CD4-positive, alpha-beta T cell treated with Interleukin-21 for 1 hour (primary cell): ENCODE results near the gene GPR132.
A peak's percentile ranks its signal among the peaks of the same experiment; 100 is the strongest.
"Not testable (repeated sequence)": the region's sequence is repeated elsewhere in the genome, so short reads cannot be mapped to it uniquely, and the experiment has no call there.

Experiments
- DNase-seq: peaks from one replicate; pipeline ENCODE4 v3.0.0-alpha.2; 2020

Gene GPR132

DNA sequence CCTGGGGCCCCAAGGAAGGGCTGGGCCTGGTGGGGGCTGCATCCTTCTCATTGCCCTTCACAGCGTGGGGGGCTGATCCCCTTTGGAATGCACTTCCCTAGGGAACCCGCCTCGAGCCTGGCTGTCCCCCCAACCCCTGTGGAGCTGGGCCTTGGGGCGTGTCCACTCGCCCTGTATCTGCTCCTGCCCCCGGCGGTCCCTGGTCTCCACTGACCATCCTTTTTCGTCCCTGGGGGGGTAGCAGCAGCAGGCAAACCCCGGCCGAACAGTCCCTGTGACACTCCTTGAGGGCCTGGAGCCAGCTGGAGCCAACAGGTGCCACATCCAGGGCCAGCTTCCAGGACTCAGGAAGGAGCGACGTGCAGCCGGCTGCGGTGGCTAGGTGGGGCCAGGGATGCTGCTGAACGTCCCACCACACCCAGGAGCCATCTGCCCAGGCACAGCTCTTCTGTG lies 9.4 kb upstream of the GPR132 start:
- no peak for DNase-seq

DNA sequence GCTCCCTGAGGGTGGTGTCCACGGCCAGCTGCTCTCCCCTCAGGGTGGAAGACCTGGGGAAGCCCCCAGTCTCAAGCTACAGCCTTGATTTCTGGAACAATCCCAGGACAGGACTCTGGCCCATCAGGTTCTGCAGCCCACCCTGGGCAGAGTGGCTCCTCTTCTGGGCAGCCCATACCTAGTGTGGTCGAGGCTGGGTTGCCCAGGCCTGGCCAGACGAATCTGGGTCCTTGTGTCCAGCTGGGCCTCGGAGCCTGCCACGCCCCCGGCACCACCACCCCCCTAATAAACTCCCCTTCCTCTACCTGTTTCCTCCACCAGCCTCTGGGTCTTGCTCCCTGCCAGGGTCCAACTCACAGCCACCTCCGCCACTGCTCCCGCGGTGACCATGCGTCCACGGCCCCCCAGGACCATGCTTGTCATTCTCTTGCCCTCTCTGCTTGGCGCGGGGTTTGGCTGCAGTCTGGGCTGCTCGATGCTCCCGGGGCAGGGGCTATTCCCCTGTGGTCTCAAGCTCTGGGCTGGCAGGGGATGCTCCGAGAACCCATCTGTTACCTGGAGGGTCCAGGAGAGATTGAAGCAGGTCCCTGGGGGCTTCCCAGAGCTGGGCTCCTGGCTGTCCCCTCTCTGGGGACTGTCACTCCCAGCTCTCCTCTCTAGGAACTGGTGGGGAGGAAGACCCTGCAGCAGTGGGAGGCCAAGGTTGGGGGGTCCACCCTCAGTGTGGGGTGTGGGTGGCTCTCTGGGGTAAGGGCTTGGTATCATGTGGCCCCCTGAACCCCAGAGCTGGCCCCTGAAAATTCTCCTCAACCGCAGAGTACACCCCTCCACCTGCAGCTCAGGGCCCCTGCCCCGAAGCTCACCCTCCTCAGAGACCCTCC lies 8.7 kb upstream of the GPR132 start:
- no peak for DNase-seq

DNA sequence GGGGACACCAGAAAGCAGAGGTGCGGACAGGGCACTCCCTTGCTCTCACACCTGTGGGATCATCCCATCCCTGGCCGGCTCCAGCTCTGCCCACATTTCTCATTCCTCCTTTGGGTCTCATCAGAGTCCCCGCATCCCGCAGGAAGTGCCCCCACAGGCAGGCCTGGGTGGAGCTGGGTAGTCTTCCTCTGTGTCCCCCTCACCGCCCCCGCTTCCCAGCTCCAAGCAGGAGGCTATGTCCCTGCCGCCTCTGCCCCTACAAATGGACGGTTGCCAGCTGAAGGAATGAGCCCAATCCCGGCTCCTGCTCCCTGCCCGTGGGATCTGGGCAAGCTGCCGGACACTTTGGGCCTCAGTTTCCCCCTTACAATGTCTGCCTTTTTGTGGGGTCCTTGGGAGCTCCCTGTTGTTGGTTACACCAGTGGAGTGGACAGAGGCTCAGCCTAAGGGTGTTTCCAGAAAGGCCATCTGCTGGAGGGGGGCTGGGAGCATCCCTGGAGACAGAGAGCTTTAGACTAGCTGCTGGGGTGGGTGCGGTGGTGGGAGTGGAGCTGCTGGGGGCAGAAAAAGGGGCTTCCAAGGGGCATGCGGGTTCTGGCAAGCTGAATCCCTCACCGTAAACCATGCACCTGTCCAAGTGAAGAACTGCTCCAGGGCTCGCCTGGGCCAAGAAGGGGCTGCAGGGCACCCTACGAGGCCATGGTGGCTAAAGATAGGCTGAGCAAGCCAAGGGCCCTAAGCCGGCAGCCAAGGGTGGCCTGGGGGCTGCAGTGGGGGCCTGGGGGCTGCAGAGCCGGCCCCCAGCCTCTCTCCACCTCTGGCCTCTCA lies 7.9 kb upstream of the GPR132 start:
- DNase-seq, result no peak

DNA sequence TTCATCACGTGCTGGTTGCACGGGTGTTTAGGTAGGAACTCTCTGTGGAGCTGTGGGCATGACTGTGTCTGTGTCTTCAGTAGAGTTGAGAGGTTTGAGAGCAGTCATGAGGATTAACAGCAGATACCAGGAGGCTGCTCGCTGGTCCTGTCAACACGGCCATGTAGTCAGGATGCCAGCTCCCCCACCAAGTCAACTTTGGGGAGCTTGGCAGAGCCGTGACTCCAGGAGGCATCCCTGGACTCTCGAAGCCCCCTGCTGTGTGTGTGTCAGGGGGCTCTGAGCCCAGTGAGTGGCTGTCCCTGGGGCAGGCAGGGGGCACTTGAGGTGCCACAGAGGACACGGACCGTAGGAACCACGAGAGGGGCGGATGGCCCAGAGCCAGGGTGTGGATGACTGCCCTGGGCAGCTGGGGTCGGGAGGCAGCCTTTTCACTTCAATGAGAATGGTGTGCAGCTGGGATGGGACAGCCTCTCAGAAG lies 7.2 kb upstream of the GPR132 start:
- no peak for DNase-seq

DNA sequence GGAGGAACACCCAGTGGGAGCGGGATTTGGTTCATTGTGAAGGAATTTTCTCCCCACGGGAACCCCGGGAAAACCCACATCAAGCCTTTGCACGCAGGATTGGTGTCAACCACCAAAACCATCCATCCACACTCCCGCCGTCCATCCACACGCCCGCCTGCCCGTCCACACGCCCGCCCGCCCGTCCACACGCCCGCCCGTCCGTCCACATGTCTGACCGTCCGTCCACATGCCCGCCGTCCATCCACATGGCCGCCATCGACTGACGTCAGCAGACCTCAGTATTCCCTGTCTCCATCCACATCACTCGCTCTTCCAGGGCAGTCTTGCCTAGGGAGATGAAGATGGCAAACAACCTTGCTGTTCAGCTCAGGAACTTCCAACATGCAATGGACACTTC lies 6.7 kb upstream of the GPR132 start:
- DNase-seq, result no peak

DNA sequence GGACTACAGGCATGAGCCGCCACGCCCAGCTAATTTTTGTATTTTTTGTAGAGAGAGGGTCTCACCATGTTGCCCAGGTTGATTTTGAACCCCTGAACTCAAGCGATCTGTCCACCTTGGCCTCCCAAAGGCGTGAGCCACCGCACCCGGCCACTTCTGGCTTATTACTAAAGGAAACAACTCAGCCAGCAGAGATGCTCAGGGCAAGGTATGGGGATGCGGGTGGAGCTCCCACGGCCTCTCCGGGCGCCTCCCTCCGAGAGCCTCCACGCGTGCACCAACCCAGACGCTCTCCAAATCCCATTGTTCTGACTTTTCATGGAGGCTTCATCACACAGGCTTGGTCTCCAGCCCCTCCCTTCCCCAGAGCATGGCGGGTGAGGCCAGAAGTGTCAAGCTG lies 6.1 kb upstream of the GPR132 start:
- DNase-seq, result no peak

DNA sequence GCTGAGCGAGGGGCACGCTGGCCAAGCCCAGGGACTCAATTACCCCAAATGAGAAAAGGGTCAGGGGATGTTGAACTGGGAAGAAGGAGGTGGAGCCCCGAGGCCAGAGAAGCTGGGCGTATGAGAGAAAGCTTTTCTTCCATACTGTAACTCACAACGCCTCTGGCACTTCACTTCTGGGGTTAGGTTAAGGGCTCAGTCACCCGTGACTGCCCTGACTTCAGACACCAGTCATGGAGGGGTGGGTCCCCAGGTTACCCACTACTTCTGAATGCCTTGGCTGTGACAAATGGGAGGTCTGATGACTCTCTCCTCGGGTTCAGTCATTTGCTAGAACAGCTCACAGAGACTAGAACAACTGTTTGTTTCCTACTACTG lies 5.5 kb upstream of the GPR132 start:
- DNase-seq, result no peak

DNA sequence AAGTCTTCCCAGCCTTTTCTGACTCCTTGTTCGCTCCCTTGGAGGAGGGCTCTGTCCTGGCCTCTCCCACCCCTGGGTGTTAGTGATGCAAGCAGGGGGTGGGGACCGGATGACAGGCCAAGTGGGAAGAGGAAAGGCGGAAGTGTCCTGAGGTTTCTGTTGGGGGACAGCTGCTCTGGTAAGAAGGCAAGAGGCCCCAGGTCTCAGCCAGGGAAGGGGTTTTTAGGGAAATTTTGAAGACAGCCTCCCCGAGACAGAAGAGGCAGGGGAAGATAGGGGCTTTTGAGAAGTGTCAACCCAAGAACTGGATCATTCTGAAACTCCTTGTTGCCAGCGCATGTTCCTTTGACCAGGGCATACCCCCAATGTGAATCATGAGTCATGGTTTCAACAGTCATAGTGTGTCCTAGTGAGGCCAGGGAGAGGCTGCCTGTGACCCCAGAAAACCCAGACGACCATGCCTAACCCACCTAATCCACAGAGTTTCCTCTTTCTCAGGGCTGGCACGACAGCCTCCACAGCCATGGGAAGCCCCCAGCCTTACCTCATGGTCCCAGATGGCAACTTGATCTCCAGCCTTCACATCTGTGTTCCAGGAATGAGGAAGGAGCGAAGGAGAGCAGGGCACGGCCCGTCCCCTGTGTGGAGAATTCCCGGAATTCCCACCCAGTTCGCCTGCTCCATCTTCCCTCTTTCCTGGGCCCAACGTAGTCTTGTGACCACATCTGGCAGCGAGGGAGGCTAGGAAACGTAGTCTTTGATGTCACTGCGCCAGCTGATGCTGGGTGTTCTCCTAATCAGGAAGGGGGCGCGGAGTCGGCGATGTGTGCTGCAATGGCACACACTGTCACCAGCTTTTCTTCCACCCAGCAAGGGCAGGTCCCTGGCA lies 4.9 kb upstream of the GPR132 start:
- DNase-seq, result peak; percentile 49

DNA sequence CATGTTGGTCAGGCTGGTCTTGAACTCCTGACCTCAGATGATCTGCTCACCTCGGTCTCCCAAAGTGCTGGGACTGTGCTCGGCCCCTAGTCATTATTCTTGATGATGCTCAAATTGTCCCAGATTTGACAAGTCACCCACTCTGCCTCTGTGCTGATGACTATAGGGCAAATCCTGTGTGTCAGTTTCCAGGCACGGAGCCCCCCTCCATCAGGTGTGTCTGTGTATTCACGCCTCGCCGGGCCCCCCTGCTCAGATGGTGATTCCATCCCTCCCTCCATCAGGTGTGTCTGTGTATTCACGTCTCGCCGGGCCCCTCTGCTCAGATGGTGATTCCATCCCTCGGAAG lies 4.3 kb upstream of the GPR132 start:
- no peak for DNase-seq

DNA sequence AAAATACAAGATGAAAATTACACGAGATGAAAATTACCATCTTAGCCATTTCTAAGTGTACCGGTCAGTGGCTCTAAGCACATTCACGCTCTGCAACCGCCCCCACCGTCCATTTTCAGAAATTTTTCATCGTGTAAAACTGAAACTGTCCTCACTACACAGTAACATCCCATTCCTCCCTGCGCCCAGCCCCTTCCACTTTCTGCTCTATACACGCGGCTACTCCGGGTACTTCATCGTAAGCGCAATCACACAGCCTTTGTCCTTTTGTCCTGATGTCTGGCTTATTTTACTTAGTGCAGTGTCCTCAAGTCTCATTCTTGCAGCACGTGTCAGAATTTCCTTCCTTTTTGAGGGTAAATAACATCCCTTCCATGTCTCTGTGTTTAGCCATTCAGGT lies 3.6 kb upstream of the GPR132 start:
- no peak for DNase-seq

DNA sequence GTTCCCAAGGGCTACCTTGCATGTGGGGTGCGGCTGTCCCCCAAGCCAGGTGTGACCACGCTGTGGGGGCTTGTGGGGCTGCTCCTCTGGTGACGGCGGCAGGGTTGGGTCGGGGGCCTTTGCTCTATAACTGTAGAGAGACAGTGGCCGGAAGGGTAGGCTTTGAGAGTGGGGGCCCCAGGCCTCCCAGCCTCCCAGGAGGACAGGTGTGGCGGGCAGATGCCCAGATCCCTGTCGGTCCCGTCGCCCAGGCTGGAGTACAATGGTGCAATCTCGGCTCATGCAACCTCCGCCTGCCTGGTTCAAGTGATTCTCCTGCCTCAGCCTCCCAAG lies 2.7 kb upstream of the GPR132 start:
- no peak for DNase-seq

DNA sequence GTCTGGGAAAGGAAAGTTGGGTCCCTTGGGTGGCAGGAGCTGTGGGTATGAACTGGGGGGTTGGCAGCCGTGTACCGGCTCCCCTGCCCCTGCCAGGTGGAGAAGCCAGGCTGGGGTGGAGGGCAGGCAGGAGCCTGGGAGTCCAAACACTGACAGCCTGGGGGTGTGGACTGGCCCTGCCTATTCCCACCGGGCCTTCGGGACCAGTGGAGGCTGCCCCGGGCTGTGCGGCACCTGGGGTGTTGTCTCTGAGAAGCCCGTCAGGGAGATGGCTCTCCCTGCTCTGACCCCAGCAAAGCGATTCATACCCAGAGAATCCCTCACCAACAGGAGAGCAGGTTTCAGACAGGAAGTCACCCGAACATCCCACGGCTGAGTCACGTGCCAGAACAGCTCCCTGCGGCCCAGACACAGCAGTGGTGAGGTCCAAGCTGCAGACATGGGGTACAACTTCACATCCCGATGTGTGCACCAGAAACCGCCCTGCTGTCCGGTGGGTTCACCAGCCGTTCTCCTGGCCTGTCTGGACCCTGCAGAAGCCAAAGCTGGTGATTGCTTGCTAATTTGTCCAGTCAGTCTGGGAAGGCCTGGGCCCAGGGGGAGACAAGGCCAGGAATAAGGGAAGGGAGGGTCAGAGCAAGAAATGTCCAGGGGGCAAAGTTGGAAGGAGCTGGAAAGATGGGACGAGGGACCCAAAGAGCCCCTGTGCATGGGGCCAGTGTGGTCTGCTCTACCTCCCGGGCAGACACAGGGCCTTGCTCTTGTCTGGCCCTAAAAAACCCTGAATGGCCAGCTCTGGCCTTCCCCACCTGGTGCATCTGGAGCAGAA lies 2.1 kb upstream of the GPR132 start:
- DNase-seq, result peak; percentile 65

DNA sequence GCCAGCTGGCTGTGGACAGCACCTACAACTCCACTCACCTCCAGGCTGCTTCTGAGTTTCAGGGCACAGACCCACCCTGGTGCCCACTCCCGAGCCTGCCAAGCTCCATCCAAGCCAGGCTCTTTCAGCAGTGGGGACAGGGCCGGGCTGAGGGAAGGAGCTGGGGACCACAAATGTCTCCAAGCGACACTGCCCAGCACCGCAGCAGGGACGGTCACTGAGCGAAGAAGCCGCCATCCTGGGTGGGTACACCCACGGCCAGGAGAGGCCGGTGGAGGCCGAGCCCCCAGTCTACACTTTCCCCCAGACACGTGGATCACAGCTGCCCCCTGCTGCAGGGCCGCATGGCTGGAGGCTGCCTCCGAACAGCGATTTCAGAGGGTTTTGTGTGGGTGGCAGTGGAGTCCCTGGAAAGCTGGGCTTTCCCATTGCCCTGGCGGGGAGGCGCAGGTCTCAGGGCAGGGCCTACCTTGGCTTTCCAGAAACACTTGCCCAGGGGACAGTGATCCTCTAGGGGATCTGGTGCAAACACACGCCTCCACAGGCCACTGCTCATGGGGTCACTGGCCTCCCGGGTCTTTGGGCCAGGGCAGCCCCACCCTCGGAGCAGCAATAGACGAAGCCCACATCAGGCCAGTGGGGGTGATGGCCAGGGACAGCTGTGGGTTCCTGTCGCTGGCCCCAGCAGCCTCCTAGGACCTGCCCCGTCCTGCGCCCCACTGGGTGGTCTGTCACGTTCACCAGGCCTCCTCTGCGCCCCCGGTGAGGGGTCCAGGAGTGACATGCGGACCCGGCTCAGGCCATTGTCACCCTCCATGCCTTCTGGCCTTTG lies 1.2 kb upstream of the GPR132 start:
- no peak for DNase-seq

DNA sequence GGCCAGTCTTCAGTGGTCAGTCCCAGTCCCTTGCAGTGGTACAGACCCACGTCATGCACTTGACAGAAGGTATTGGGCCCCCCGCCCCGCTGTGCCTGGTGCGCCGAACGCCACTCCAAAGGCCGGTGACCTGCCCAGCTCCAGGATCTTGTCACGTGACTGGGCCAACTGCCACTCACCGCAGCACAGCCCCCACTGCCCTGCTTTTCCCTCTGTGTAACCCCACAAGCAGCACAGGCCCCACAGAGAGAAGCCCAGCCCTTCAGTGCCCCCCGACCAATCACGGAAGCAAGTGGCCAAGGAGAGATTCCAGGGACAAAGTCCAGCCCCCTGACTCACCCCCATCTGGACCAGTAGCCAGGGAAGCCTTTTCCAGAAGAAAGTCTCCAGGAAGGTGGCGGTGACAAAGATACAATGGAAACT lies 498 bp downstream of the GPR132 start:
- peak; percentile 70 for DNase-seq

DNA sequence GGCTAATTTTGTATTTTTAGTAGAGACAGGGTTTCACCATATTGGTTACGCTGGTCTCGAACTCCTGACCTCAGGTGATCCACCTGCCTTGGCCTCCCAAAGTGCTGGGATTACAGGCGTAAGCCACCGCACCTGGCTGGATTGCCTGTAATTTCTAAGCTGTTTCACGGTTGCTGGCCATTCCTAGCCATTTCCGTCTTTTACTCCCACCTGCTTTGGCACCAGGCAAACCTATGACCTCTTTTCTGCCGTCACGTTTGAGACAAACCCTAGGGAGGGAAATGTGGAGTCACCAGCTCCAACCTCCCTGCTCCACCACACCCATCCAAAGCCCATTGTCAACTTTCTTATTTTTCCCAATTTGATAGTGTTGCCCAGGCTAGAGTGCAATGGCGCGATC lies 1.2 kb downstream of the GPR132 start:
- no peak for DNase-seq

DNA sequence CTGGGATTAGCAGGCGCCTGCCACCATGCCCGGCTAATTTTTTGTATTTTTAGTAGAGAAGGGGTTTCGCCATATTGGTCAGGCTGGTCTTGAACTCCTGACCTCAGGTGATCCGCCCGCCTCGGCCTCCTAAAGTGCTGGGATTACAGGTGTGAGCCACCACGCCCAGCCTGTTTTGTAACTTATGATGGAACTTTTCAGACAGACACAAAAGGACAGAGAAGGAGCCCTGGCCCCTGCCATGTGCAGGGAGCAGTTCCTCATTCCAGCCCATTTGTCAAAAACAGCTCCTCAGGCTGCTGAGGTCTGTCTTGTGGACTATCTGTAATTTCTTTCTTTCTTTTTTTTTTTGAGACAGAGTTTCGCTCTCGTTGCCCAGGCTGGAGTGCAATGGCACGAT lies 1.7 kb downstream of the GPR132 start:
- DNase-seq, result not testable (repeated sequence)

DNA sequence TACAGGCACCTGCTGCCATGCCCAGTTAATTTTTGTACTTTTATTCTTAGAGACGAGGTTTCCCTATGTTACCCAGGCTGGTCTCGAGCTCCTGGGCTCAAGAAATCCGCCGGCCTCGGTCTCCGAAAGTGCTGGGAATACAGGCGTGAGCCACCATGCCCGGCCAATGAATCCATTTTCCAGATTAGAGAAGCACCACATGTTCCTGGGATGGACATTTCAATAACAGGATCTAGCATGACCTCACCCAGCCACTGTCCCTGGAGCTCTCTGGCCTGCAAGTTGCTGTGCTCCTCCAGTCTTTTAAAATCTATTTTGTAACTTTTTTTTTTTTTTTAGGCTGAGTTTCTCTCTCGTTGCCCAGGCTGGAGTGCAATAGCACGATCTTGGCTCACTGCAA lies 2.2 kb downstream of the GPR132 start:
- no peak for DNase-seq

DNA sequence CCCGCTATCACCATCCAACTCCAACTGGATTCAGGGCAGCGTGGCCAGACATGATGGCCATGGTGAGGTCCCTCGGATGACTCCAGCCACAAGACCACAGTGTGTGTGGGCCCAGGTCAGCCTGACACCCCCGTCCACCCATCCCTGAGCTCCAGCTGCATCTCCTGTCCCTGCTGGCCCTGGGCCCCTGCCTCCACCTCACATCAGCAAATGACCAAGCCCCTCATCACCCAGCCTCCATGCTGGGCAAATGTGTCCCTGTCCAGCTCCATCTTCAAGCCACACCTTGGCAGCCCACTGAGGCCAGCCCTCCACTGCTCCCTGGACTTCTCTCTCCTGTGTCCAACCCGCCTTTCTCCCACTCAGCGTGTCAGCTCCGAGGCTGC lies 3.2 kb downstream of the GPR132 start:
- DNase-seq, result no peak

DNA sequence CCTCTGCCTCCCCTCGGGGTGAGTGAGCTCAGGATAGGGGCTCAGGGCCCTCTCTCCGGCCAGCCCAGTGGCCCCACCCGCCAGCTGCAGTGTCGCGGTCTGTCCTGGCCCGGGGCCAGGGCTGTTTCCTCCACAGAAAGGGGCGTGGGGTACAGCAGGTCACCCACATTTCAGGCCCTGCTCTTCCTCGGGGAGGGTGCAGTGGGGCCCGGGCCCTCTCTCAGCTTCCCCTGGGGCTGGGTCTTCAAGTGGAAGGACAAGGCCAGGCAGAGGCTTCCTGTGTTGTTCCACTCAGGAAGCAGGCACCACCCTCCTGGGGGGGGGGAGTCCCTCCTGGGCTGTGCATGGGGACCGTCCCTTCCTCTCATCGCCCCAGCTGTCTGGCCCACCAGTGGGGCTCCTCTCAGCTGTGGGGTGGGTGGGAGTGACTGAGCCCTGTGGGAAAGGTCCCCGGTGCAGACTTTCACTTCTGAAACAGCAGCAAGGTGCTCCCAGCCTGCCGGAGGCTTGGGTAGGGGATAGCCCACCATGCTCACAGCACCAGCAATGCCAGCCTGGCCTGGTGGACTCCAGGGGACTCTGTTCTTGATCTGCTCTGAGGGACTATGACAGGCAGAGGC lies 3.7 kb downstream of the GPR132 start:
- DNase-seq, result peak; percentile 66

DNA sequence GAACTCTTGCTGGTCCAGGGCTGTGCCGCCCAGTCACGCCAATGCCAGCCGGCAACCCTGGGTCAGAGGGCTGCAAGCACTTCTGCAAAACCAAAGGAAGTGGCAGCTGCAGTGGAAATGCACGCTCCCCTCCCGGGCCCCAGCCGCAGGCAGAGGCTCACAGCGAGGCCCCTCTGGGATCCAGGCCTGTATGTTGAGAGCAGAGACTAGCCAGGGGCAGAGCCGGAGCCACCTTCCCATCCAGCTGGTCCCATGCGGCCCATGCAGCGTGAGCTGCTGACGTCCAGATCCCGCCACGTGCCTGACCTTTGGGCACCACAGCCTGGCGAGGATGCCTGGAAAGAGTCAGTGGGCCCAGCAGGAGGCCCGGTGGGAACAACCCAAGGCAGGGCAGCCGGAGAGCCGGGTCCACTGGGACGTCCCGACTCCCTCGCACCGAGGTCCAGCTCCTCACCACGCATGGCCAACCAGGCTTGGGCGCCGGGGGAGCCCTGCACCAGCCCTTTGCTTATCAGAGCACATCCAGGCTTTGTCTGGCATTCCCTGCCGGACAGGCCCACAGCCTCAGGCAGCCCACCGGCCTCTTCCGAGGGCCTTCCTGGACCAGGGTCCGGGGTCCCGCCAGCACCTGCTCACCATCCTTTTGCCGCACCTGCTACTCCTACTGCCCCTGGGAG lies 4.3 kb downstream of the GPR132 start:
- DNase-seq, result peak; percentile 45
